GM15510 (cell line): Measurements from ENCODE around the gene EIF4G1.

Source experiments
- POLR2A ChIP-seq: IDR thresholded peaks from 3 replicates; pipeline ENCODE4 v1.6.1; 2011; ENCODE audit warnings: borderline replicate concordance; ENCODE audit not compliant: insufficient read length; ENCODE audit errors: extremely low read depth

The EIF4G1 gene

DNA sequence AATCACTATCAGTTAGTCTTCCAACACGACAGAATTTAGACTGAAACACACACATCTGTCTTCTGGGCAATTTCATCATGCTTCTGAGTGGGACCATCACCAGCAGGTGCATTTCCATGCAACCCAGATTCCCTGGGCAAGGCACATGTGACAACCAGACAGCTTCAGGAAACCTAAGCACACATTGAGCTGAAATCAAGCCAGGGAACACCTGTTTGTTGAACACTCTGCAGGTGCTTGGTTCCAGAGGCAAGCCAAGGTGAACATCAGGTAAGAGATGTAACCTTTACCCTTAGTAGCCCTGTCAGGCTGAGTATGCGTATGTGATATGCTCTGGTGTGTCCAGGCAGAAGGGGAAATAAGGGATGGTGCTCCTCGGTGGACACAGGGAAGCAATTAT, 18.6 kb upstream of the EIF4G1 start:
- no peak for TF ChIP-seq POLR2A

GRCh38 chr3:184296616-184297015, 17.8 kb upstream of the EIF4G1 start:
- no peak for TF ChIP-seq POLR2A

GRCh38 chr3:184298759-184299487, 15.5 kb upstream of the EIF4G1 start, which contains the start of gene PSMD2:
PSMD2 (plus strand) TSS chr3:184299241; CDS start chr3:184299267, 26 bp downstream.
- TF ChIP-seq POLR2A: peak; percentile 74

- TF ChIP-seq POLR2A: no peak
These were observed 14.7 kb upstream of the EIF4G1 start for GRCh38 chr3:184299488-184300377.

DNA sequence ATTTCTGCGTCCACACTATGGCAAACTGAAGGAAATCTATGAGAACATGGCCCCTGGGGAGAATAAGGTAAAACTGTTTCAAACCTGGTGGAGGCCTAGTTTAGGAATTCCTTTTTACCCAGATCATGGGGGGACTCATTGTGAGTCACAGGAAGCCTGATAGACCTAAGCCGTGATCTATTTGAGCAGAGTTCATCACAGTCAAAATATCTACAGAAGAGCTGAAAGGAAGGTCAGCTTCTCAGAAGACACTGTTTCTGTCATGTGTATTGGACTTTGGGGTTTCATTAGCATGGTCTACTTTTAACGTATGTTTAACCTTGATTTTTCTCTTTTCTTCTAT, 14.1 kb upstream of the EIF4G1 start:
- TF ChIP-seq POLR2A: no peak

DNA sequence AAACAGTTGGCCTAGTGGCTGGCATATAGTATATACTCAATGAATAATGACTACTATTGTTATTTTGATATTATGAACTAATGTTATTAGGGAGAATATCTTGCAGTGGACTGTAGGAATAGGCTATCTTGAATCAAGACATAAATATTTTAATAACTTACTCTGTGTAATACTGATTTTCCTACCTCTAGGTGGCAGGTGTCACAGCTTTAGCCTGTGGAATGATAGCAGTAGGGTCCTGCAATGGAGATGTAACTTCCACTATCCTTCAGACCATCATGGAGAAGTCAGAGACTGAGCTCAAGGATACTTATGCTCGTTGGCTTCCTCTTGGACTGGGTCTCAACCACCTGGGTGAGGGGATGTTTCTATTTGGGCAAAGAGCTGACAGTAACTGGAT, 8.8 kb upstream of the EIF4G1 start:
- TF ChIP-seq POLR2A: no peak

GRCh38 chr3:184306341-184306972, 7.9 kb upstream of the EIF4G1 start:
- TF ChIP-seq POLR2A: no peak

DNA sequence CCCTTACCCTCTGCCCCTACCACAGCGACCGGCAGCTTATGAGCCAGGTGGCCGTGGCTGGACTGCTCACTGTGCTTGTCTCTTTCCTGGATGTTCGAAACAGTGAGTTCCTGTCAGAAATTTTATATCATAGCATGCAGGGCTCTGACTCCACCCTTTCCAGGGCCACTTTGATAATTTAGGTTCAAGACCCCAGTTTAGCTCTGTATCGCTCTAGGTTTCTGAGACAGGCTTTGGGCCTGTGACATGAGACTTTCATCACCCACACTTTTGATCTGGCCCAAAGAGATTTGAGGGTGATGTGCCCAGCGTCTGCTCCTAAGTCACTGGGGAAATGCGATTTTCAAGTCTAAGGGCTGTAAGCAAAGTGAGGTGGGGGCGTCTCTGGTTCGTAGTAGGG, 6.5 kb upstream of the EIF4G1 start:
- TF ChIP-seq POLR2A: no peak

GRCh38 chr3:184308744-184309143, 5.7 kb upstream of the EIF4G1 start:
- no peak for TF ChIP-seq POLR2A

DNA sequence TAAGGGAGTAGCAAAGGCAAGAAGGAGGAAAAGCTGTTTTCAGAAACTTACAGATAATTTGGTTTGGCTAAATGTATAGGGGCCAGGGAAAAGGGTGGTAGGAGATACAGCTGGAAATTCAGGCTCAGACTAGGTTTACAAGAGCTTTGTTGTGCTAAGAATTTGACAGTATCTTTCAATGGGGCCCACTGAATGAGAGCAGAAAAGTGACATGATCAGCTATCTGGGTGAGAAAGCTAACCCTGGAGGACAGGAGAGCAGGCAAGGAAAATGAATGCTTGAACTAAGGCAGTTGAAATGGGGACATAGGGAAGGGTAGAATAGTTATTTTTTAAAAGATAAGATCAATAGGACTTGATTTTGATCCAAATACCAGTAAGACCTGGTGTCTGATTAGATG, 2.8 kb upstream of the EIF4G1 start:
- no peak for TF ChIP-seq POLR2A

- TF ChIP-seq POLR2A: no peak
These were observed 515 bp downstream of the EIF4G1 start for GRCh38 chr3:184314700-184315542.

DNA sequence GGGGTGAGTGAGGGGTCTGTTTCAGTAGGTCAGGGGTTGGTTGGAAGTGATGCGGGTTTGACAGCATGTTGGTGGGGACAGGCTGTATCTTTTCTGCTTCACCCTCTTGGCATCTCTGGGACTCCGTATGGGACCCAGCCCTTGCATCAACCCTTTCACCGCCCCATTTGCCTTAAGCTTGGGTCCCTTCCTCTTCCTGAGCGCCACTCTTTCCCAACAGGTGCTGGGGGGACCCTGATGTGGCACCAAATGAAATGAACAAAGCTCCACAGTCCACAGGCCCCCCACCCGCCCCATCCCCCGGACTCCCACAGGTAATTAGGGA, 1.1 kb downstream of the EIF4G1 start:
- TF ChIP-seq POLR2A: no peak

GRCh38 chr3:184315871-184316661, 1.7 kb downstream of the EIF4G1 start:
- TF ChIP-seq POLR2A: no peak

DNA sequence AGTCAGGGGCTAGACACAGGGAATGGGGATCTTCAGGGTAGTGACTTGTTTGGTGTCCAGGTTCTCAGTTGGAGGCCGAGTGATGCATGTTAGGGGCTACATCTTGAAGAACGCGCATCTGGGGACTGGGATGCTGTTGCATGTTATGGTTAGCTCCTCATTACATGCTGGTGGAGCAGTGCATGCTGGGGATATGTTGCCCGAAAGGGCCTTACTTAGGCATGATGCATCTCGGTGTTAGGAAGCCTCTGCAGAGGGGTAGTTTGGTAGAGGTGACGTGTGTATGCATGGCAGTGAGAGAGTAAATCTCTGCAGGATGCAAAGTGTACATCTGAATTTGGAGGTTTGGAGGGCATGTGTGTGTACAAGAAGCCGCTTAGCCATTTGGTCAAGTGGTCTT, 2.4 kb downstream of the EIF4G1 start:
- no peak for TF ChIP-seq POLR2A

- TF ChIP-seq POLR2A: no peak
These were observed 2.8 kb downstream of the EIF4G1 start for GRCh38 chr3:184317201-184317600.

GRCh38 chr3:184320104-184320445, 5.7 kb downstream of the EIF4G1 start:
- TF ChIP-seq POLR2A: no peak
